ENCODE results near the gene SLC24A4.

SLC24A4 gene

DNA sequence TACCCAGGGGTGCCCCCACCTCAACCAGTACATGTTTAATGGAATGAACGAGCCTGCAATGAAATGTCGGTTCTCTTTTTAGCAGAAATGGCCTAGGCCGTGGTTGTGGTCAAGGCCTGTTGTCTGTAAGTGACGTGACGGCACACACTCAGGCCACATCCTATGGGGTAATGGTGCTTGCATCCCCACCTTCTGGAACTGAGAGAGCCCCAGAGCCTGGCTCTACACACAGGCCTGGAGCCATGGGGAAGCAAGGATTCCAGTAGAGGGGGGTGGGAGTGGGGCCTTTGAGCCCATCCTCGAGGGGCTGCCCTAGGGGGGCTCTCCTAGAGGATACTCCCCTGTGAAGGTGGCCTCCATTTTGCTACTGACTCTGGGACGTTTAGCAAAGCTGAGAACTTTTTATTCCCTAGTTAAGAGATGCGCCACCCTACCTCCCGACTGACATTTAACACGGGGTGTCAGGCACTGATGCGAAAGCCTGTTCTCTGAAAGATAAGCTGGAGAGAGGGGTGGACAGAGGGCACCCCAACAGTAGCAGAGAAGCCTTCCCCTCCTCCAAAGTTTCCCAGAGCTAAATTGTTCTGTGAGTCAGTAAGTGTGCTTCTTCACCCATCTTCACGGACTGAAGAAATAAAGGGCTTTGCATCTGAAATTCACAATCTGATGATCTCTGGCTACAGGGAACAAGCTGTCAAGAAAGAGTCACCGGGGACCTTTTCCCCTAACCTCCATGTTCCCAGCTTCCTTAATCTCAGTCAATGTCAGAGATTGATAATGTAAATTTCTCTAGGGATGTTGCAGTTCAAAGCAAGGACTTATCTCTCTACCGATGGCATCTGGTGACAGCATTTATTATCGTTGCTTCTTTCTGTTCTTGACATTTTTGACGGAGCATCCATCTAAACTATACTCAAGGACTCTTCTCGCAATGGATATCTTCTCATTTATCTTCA lies 197.4 kb downstream of the SLC24A4 start:
- no peak overlapping the region for H3K27ac ChIP-seq
- H3K27me3 ChIP-seq (replicated peaks), result no peaks in the 10 kb centered on the region
- TF ChIP-seq, protein P1, sequence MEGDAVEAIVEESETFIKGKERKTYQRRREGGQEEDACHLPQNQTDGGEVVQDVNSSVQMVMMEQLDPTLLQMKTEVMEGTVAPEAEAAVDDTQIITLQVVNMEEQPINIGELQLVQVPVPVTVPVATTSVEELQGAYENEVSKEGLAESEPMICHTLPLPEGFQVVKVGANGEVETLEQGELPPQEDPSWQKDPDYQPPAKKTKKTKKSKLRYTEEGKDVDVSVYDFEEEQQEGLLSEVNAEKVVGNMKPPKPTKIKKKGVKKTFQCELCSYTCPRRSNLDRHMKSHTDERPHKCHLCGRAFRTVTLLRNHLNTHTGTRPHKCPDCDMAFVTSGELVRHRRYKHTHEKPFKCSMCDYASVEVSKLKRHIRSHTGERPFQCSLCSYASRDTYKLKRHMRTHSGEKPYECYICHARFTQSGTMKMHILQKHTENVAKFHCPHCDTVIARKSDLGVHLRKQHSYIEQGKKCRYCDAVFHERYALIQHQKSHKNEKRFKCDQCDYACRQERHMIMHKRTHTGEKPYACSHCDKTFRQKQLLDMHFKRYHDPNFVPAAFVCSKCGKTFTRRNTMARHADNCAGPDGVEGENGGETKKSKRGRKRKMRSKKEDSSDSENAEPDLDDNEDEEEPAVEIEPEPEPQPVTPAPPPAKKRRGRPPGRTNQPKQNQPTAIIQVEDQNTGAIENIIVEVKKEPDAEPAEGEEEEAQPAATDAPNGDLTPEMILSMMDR (IDR thresholded peaks at IDR 0.05; ENCODE audit: low read depth, low read length, missing control alignments), result no peak
- H3K4me3 ChIP-seq (ENCODE audit: low read depth, low read length), result no peak overlapping the region
- DNase-seq, result no peak
- no peaks in the 10 kb centered on the region for H3K36me3 ChIP-seq (replicated peaks)
- in situ Hi-C loops (cut with HindIII; ENCODE audit: low pct_ligation_motif_present, low sequenced_read_pairs), result no loop called here

DNA sequence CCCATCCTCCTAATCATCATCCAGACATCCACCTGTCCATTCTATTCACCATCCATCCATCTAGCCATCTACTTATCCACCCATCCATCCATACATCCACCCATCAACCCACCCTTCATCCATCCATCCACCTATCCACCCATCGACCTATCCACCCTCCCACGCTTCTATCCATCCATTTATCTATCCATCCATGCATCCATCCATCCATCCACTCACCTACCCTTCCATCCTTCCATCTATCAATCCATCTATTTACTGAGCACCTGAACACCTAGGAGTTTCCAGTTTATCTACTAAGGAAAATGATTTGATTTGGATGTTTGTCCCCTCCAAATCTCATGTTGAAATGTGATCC lies 198.1 kb downstream of the SLC24A4 start:
- TF ChIP-seq, protein P1 (IDR thresholded peaks at IDR 0.05; ENCODE audit: low read depth, low read length, missing control alignments), result no peak
- H3K27me3 ChIP-seq (replicated peaks), result no peaks in the 10 kb centered on the region
- H3K27ac ChIP-seq, result no peak overlapping the region
- in situ Hi-C loops (cut with HindIII; ENCODE audit: low pct_ligation_motif_present, low sequenced_read_pairs), result no loop called here
- no peak for DNase-seq
- no peak overlapping the region for H3K4me3 ChIP-seq (ENCODE audit: low read depth, low read length)
- H3K36me3 ChIP-seq (replicated peaks), result no peaks in the 10 kb centered on the region

DNA sequence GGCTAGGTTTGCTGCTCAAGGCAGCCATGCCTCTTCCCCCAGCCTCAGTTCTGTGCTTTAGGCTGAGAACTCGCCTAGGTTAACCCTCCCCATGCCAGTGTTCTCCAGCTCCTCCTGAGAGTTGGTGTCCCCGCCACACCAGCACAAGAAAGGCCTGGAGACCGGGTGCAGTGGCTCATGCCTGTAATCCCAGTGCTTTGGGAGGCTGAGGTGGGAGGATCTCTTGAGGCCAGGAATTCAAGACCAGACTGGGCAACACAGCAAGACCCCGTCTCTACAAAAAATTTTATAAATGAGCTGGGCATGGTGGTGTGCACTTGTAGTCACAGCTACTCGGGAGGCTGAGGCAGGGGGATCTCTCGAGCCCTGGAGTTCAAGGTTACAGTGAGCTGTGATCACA lies 200.8 kb downstream of the SLC24A4 start:
- Histone ChIP-seq H3K27me3 (replicated peaks) (no peaks in the 10 kb centered on the region), H3K36me3 (replicated peaks) (no peaks in the 10 kb centered on the region), H3K27ac (no peak overlapping the region), H3K4me3 (ENCODE audit: low read depth, low read length) (no peak overlapping the region)
- DNase-seq, result no peak
- TF ChIP-seq, protein P1 (IDR thresholded peaks at IDR 0.05; ENCODE audit: low read depth, low read length, missing control alignments), result no peak
- in situ Hi-C loops (cut with HindIII; ENCODE audit: low pct_ligation_motif_present, low sequenced_read_pairs), result no loop called here

DNA sequence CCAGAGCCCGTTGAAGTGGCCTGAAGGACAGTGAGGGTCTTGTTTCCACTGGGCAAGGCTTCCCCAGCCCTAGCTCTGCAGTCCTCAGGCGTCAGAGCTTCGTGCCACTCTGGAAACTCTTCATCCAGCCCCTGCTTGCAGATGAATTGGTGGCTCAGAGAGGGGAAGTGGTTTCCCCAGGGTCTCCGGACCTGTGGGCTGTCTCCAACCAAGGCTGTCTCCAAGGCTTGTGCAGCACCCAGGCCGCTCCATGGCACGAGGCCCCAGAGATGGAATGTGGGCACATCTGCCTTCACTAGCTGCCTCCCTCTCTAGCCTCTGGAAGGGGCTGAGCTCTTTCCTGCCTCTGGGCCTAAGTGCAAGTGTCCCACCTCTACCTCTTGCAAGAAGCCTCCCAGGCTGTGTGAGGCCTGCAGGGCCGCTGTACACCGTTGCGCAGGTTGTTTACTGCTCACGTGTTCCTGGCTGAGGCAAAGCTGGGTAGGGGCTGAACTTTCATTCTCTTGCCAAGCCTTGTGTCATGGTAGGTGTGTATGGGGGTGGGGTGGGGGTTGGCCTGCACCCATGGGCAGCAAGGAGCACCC lies 201.7 kb downstream of the SLC24A4 start:
- in situ Hi-C loops (cut with HindIII; ENCODE audit: low pct_ligation_motif_present, low sequenced_read_pairs), result no loop called here
- DNase-seq, result no peak
- no peaks in the 10 kb centered on the region for H3K27me3 ChIP-seq (replicated peaks)
- TF ChIP-seq, protein P1 (IDR thresholded peaks at IDR 0.05; ENCODE audit: low read depth, low read length, missing control alignments), result no peak
- H3K27ac ChIP-seq, result no peak overlapping the region
- no peak overlapping the region for H3K4me3 ChIP-seq (ENCODE audit: low read depth, low read length)
- H3K36me3 ChIP-seq (replicated peaks), result no peaks in the 10 kb centered on the region

DNA sequence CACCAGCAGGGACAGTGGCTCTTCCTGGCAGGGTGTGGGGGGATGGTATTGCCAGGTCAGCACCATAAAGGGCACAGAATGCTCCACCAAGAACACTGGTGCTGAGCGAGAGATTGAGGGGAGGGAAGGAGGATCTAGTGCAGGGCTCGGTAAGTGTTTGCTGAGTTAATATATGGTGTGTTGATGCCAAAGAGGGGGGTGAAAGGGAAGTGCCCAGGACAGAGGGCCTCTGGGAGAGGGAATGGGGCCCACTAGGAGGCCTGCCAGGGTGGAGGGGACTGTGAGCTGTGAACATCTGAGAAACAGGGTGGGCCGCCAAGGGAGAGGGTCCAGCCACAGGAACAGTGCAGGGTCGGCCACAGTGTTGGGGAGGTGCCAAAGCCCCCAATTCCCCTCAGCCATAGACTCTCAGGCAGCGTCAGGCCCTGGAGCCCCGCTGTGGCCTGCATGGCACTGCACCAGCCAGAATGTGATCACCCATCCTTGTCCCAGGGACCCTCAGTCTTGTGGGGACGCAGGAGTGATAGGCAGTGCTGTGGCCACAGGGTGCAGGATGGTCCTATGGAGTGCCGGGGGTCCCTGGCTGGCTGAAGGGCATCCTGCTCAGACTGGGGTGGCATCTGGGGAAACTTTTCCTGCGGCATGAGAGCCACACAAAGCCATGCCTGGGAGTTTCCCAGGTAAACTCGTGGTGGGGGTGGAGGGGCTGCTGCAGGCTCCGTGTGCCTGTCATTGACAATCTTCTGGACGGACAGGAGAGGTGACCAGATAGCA lies 202.5 kb downstream of the SLC24A4 start:
- no peak overlapping the region for H3K27ac ChIP-seq
- no peak for DNase-seq
- H3K27me3 ChIP-seq (replicated peaks), result no peaks in the 10 kb centered on the region
- no peaks in the 10 kb centered on the region for H3K36me3 ChIP-seq (replicated peaks)
- in situ Hi-C loops (cut with HindIII; ENCODE audit: low pct_ligation_motif_present, low sequenced_read_pairs), result no loop called here
- no peak overlapping the region for H3K4me3 ChIP-seq (ENCODE audit: low read depth, low read length)
- TF ChIP-seq, protein P1 (IDR thresholded peaks at IDR 0.05; ENCODE audit: low read depth, low read length, missing control alignments), result no peak

Data from brain microvascular endothelial cell (primary cell).